GM18907 (cell line): ENCODE results near the gene CSNK1D.
A peak's percentile ranks its signal among the peaks of the same experiment; 100 is the strongest.
"Not testable (repeated sequence)": the region's sequence is repeated elsewhere in the genome, so short reads cannot be mapped to it uniquely, and the experiment has no call there.

Experiments
- ATAC-seq: cut with Tn5 transposase; IDR thresholded peaks from one replicate; pipeline ENCODE4 v1.9.1; 2021; ENCODE audit warnings: mild to moderate bottlenecking, moderate library complexity; ENCODE audit not compliant: unreplicated experiment

Gene CSNK1D

DNA sequence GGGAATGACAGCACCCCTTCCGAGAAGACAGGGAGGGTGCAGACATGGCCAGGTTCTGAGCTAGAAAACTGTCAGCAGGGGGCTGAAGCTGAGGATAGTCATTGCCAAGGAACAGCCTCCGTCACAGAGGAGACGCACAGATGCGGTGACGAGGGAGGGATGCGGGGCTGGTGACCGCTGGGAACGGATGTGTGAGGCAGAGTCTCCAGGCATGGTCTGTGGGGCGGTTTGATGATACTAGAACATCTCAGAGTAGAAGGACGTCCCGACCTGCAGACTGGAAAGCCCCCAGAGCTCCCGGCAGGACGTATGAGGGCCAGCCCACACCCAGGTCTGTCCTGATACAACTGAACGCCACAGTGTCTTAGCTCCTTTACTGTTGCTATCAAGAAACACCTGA, 1.8 kb upstream of the CSNK1D start:
- no peak for ATAC-seq

GRCh38 chr17:82274134-82275020, 877 bp upstream of the CSNK1D start:
- no peak for ATAC-seq

DNA sequence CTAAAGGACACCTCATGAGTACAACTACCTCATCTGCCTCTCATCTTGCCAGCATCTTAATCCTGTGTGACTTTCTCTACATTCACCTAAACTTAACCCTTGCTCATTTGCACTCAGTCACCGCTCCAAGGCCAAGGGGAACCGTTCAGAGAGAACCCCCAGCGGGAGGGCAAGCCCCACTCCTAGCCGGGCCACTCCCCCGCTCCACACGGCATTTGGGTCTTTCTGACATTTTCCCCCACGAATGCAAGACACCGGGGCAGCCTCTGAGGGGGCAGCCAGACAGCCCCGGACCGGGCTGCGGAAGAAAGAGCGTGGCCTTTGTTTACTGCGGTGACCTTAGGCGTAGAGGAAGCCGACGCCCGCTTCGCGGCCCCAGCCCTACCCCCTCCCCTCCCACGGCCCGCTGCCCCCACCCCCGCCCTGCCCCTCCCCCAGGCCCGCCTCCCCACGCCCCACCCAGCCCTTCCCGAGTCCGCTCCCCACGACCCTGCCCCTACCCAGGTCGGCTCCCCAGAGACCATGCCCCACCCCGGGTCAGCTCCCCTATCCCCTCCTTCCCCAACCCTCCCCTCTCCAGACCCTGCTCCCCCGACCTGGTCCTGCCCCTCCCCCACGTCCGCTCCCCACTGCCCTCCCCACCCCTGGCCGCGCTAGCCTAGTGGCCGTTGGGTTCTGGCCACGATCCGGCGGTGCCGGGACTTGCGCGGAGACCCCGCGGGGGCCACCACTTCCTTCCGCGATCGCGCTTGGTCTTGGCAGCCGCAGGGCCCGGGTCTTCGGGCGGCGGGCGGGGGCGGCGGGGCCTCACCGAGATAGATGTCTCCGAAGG, 789 bp downstream of the CSNK1D start:
- ATAC-seq = peak; percentile 25

- no peak for ATAC-seq
Observed at GRCh38 chr17:82271401-82271800, 2.1 kb downstream of the CSNK1D start.

DNA sequence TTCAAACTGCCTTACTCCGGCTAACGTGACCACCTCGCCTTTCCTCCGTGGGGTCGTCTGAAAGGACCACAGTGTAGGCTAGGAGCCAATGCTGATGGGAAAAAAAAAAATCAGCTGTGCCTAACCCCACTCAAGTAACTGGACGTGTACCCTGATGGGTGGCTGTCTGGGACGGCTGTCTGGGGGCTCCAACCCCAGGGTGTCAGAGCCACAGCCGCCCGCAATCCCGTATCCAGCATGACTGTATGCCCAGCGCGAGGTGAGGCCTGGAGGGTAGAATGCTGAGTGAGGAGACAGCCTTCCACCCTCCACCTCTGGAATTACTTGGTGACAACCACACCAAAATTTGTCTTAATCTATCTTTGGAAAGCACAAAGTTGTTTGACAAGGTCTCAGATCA, 2.8 kb downstream of the CSNK1D start:
- ATAC-seq = no peak

GRCh38 chr17:82269882-82270500, 3.5 kb downstream of the CSNK1D start:
- no peak for ATAC-seq

DNA sequence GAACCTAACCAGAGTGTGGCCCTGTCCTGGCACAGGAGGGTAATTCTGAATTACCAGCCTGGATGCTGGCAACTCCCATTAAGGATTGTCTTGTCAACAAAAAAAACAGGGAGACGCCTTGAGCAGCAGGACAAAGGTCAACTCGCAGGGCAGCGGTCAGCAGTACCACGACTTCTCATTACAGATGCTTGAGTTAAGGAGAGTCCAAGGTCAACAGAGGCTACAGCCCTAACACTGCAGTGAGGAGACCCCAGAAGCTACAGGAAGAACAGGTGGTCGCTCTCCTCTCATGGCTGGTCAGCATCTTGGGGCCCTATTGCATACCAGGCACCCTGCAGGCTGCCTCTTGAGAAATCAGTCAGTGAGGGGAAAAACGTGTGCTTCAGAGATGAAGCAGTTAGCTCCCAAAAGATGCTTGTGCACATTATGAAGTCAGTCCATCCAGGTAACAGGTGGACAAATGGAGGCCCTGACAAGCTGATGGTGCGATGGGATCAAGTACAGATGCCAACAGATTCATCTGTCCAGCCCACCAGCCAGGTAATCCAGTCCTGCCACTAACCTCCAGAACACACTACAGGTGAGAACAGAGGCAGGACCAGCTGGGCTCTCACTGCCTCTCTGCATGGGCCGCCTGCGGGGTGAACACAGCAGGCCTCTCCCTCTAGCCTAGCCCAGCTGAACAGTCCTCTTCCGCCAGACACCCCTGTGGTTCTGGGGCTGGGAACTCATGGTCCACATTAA, 4.2 kb downstream of the CSNK1D start:
- ATAC-seq = no peak

GRCh38 chr17:82267575-82268379, 5.7 kb downstream of the CSNK1D start:
- no peak for ATAC-seq

DNA sequence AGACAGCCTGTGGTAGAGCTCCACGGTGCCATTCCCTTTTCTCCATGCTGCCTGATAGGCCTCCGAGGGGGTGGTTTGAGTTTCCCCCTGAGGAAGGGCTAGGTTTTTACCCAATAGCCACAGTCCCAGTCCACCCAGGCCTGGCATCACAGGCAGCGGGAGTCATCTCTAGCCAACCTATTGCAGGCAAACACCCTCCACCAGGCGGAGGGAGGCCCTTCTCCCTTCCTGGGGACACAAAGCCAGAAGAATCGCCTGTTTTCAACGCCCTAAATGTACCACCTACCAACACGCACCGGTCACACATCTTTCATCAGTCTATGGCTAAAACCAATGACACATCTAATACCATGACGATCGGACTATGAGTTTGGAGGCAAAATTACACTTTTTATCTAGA, 7.4 kb downstream of the CSNK1D start:
- ATAC-seq = no peak

DNA sequence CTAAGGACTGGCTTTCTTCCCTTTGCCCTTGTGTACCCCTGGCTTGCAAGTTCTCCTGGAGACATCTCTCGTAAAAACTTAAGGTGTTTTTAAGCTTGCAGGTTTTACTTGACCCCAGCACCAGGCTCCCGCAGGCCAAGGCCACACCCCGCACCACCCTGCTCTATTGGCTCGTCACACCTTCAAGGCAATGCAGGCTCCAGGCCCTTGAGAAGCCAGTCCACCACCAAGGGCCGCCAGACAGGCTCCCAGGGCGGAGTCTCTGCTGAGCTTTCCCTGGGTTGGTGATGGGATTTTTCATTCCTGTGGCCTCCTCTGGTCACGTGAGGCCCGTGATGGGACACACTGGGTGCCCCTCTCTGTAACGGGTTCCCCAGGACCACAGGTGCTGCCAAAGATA, 9.9 kb downstream of the CSNK1D start:
- ATAC-seq = no peak

DNA sequence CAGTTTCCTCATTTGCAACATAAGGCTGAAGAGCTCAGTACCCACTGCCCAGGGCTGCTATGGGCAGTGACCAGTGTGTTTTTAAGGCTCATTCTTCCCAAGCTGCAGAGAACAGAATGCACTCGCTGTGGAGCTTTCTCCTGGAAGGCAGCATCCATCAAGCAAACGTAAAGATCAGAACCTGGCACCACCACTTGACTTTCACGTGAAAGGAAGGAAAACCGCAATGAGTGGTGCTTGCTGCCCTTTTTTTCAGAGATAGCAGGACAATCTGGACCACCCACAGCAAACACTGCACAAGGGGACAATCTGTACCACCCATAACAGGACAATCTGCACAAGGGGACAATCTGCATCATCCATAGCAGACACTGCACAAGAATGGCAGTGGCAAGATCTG, 11.2 kb downstream of the CSNK1D start:
- ATAC-seq = no peak

GRCh38 chr17:82259972-82260961, 13.2 kb downstream of the CSNK1D start:
- not testable (repeated sequence) for ATAC-seq

GRCh38 chr17:82258555-82258954, 14.9 kb downstream of the CSNK1D start:
- no peak for ATAC-seq

- ATAC-seq = no peak
Observed at GRCh38 chr17:82257473-82257872, 16.0 kb downstream of the CSNK1D start.

- no peak for ATAC-seq
Observed at GRCh38 chr17:82256242-82256885, 17.1 kb downstream of the CSNK1D start.

- ATAC-seq = no peak
Observed at GRCh38 chr17:82255402-82255972, 18.0 kb downstream of the CSNK1D start.

DNA sequence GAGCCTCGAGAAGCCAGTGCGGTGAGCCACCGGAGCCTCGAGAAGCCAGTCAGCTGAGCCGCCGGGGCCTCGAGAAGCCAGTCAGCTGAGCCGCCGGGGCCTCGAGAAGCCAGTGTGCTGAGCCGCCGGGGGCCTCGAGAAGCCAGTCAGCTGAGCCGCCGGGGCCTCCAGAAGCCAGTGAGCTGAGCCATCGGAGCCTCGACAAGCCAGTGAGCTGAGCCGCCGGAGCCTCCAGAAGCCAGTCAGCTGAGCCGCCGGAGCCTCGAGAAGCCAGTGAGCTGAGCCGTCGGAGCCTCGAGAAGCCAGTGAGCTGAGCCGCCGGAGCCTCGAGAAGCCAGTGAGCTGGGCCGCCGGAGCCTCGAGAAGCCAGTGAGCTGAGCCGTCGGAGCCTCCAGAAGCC, 18.8 kb downstream of the CSNK1D start:
- not testable (repeated sequence) for ATAC-seq

- not testable (repeated sequence) for ATAC-seq
Observed at GRCh38 chr17:82254096-82254495, 19.4 kb downstream of the CSNK1D start.
